SJCRH30 (cell line): ENCODE results near the gene SERPINB8. TPM values are rescaled to one million over a fixed set of nuclear protein-coding genes. Genes with fewer than 3 reads are reported as not detected.
A peak's percentile ranks its signal among the peaks of the same experiment; 100 is the strongest.

Experiments used
- DNase-seq, 2 experiments: peaks; one replicate each; pipeline ENCODE4 v3.0.0-alpha.2; 2015 to 2020
- H3K27ac ChIP-seq: fragments of 250-450 bp; sonication (Bioruptor Pico); 2 replicates; pipeline ENCODE4 v1.5.1; 2020; ENCODE audit warnings: mild to moderate bottlenecking, moderate library complexity
- H3K27me3 ChIP-seq: fragments of 250-450 bp; sonication (Bioruptor Pico); 2 replicates; pipeline ENCODE4 v1.5.1; 2020; ENCODE audit warnings: mild to moderate bottlenecking, moderate library complexity
- H3K36me3 ChIP-seq: fragments of 250-450 bp; sonication (Bioruptor Pico); 2 replicates; pipeline ENCODE4 v1.5.1; 2020; ENCODE audit warnings: mild to moderate bottlenecking, moderate library complexity
- H3K4me1 ChIP-seq: fragments of 250-450 bp; sonication (Bioruptor Pico); 2 replicates; pipeline ENCODE4 v1.5.1; 2020; ENCODE audit warnings: mild to moderate bottlenecking, moderate library complexity
- H3K4me3 ChIP-seq: fragments of 250-450 bp; sonication (Bioruptor Pico); 2 replicates; pipeline ENCODE4 v1.5.1; 2020; ENCODE audit warnings: mild to moderate bottlenecking, moderate library complexity
- H3K9me3 ChIP-seq: fragments of 250-450 bp; sonication (Bioruptor Pico); replicated peaks from 2 replicates; pipeline ENCODE4 v1.5.1; 2020; ENCODE audit warnings: mild to moderate bottlenecking, moderate library complexity
- total RNA-seq: library from RNA; depleted of rRNA; stranded (reverse); fragments of >200 nt; shearing (Covaris generic); gene quantifications from 2 replicates; pipeline ENCODE4 v1.2.3, GENCODE V29; 2014

Gene SERPINB8
- total RNA-seq, 1 experiment from 2014 or later: 1.6 TPM

DNA sequence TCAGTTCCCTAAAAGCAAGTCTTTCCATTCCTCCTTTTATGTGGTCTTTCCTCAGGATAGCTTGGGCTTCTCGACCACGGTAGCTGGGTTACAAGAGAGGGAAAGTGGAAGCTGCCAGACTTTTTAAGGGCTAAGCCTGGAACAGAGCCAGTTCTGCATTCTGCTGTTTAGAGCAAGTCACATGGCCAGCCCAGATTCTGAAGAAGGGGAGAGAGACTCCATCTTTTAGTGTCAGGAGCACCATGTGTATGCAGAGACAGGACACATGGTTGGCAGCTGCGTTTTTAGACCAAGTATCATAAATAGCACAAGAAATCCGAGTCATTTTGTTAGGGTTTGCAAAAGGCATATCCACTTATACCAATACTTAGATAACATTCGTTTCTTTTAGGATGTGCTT lies 16.1 kb upstream of the SERPINB8 start:
- Histone ChIP-seq H3K27ac (no peak overlapping the region), H3K4me1 (no peaks in the 10 kb centered on the region), H3K36me3 (no peaks in the 10 kb centered on the region), H3K27me3 (no peaks in the 10 kb centered on the region), H3K9me3 (no peaks in the 10 kb centered on the region), H3K4me3 (no peak overlapping the region)
- no peak for DNase-seq

GRCh38 chr18:63956755-63957154 lies 13.1 kb upstream of the SERPINB8 start:
- Histone ChIP-seq H3K27ac (no peak overlapping the region), H3K27me3 (no peaks in the 10 kb centered on the region), H3K4me1 (no peaks in the 10 kb centered on the region), H3K36me3 (no peaks in the 10 kb centered on the region), H3K4me3 (no peak overlapping the region), H3K9me3 (no peaks in the 10 kb centered on the region)
- no peak for DNase-seq

DNA sequence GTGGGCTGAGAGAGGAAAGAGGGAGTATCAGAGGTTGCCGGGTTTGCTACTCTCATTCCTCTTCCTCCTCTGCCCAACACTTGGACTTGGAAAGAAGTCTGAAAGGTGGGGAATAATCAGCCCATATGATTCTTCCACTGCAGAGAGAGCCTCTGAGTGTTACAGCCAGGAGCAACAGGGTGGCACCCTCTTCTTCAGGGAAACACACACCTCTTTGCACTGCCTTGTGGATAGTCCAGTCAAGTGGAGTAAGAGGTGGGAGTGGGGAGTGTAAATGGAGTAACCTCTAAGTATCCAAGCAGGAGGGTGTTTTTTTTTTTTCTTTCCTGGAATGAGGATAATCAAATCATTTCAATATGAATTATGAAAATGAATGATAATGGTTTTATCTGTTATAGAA lies 9.0 kb upstream of the SERPINB8 start:
- Histone ChIP-seq H3K4me1 (no peaks in the 10 kb centered on the region), H3K27me3 (no peaks in the 10 kb centered on the region), H3K36me3 (no peaks in the 10 kb centered on the region), H3K4me3 (no peak overlapping the region), H3K27ac (no peak overlapping the region), H3K9me3 (no peaks in the 10 kb centered on the region)
- no peak for DNase-seq

GRCh38 chr18:63961435-63961980 lies 8.4 kb upstream of the SERPINB8 start:
- no peaks in the 10 kb centered on the region for H3K4me1 ChIP-seq
- H3K36me3 ChIP-seq: no peaks in the 10 kb centered on the region
- H3K4me3 ChIP-seq: no peak overlapping the region
- DNase-seq: no peak
- H3K27ac ChIP-seq: no peak overlapping the region
- no peaks in the 10 kb centered on the region for H3K27me3 ChIP-seq
- H3K9me3 ChIP-seq: no peaks in the 10 kb centered on the region

GRCh38 chr18:63962137-63962536 lies 7.7 kb upstream of the SERPINB8 start:
- Histone ChIP-seq H3K27ac (no peak overlapping the region), H3K36me3 (no peaks in the 10 kb centered on the region), H3K4me3 (no peak overlapping the region), H3K4me1 (no peaks in the 10 kb centered on the region), H3K9me3 (no peaks in the 10 kb centered on the region), H3K27me3 (no peaks in the 10 kb centered on the region)
- no peak for DNase-seq

GRCh38 chr18:63963615-63964256 lies 6.1 kb upstream of the SERPINB8 start:
- no peaks in the 10 kb centered on the region for H3K27me3 ChIP-seq
- peak; percentile 20 to 50 for DNase-seq
- H3K27ac ChIP-seq: no peak overlapping the region
- H3K4me1 ChIP-seq: no peaks in the 10 kb centered on the region
- no peaks in the 10 kb centered on the region for H3K36me3 ChIP-seq
- no peaks in the 10 kb centered on the region for H3K9me3 ChIP-seq
- H3K4me3 ChIP-seq: no peak overlapping the region

GRCh38 chr18:63964908-63965307 lies 5.0 kb upstream of the SERPINB8 start:
- H3K4me3 ChIP-seq: no peak overlapping the region
- DNase-seq: no peak
- H3K27ac ChIP-seq: no peak overlapping the region
- no peaks in the 10 kb centered on the region for H3K4me1 ChIP-seq
- H3K9me3 ChIP-seq: no peaks in the 10 kb centered on the region
- H3K27me3 ChIP-seq: no peaks in the 10 kb centered on the region
- no peaks in the 10 kb centered on the region for H3K36me3 ChIP-seq

DNA sequence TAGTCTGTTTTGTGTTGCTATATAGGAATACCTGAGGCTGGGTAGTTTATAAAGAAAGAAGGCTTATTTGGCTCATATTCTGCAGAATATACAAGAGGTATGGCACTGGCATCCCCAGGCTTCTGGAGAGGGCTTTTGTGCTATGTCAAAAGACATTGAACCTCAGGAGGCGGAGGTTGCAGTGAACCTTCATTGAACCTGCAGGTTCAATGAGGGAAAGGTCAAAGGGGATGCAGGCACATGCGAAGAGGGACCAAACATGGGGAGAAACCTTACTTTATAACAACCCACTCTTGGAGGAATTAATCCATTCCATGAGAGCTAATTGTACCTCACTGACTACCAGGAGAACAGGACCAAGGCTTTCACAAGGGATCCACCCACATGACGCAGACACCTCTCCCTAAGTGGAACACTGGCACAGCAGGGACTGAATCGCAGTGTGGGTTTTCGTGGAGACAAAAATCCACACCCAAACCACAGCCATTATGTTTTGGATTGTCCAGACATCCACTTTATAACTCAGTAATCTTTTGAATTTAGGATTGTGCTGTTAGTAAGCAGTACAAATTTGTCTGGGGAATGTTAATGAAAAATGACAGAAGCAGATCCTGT lies 4.1 kb upstream of the SERPINB8 start:
- no peak overlapping the region for H3K27ac ChIP-seq
- H3K4me3 ChIP-seq: no peak overlapping the region
- no peaks in the 10 kb centered on the region for H3K36me3 ChIP-seq
- no peaks in the 10 kb centered on the region for H3K4me1 ChIP-seq
- H3K27me3 ChIP-seq: no peaks in the 10 kb centered on the region
- no peak for DNase-seq
- no peaks in the 10 kb centered on the region for H3K9me3 ChIP-seq

- Histone ChIP-seq H3K4me1 (no peaks in the 10 kb centered on the region), H3K27ac (peak overlapping the region; percentile 90), H3K27me3 (no peaks in the 10 kb centered on the region), H3K4me3 (peak overlapping the region; percentile 72), H3K9me3 (no peaks in the 10 kb centered on the region), H3K36me3 (no peaks in the 10 kb centered on the region)
- DNase-seq: peak; percentile 63 to 66
These were observed 926 bp downstream of the SERPINB8 start for GRCh38 chr18:63970809-63971205.

GRCh38 chr18:63971320-63972001 lies 1.6 kb downstream of the SERPINB8 start:
- Histone ChIP-seq H3K9me3 (no peaks in the 10 kb centered on the region), H3K27me3 (no peaks in the 10 kb centered on the region), H3K36me3 (no peaks in the 10 kb centered on the region), H3K4me3 (peak overlapping the region; percentile 72), H3K4me1 (no peaks in the 10 kb centered on the region), H3K27ac (peak overlapping the region; percentile 90)
- no peak for DNase-seq

- H3K4me3 ChIP-seq: no peak overlapping the region
- no peaks in the 10 kb centered on the region for H3K27me3 ChIP-seq
- no peak for DNase-seq
- no peak overlapping the region for H3K27ac ChIP-seq
- no peaks in the 10 kb centered on the region for H3K36me3 ChIP-seq
- no peaks in the 10 kb centered on the region for H3K4me1 ChIP-seq
- no peaks in the 10 kb centered on the region for H3K9me3 ChIP-seq
These were observed 2.1 kb downstream of the SERPINB8 start for GRCh38 chr18:63972002-63972376.

- DNase-seq: peak in 1 of 2 experiments; percentile 8
These were observed 5.1 kb downstream of the SERPINB8 start for GRCh38 chr18:63974991-63975390.

GRCh38 chr18:63975628-63976027 lies 5.7 kb downstream of the SERPINB8 start:
- DNase-seq: no peak
- Histone ChIP-seq H3K27me3 (no peaks in the 10 kb centered on the region), H3K36me3 (no peaks in the 10 kb centered on the region), H3K4me1 (no peaks in the 10 kb centered on the region), H3K27ac (no peak overlapping the region), H3K9me3 (no peaks in the 10 kb centered on the region), H3K4me3 (no peak overlapping the region)

More at GRCh38 chr18:63974991-63975390, 5.1 kb downstream of the SERPINB8 start:
- Histone ChIP-seq H3K27ac (no peak overlapping the region), H3K4me1 (no peaks in the 10 kb centered on the region), H3K4me3 (no peak overlapping the region), H3K9me3 (no peaks in the 10 kb centered on the region), H3K36me3 (no peaks in the 10 kb centered on the region), H3K27me3 (no peaks in the 10 kb centered on the region)

DNA sequence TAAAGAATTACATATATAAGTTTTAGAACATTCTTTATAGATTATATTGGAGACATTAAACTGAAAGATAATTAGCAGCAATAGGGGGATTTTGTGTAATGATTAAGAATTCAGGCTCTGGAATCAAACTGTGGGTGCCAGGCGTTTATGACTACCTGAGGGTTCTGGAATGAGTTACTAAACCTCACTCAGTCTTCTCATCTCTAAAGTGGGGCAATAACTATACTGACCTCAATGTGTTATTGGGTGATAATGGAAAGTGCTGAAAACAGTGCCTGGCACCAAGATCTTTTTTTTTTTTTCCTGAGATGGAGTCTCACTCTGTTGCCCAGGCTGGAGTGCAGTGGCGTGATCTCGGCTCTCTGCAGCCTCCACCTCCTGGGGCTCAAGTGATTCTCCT lies 7.2 kb downstream of the SERPINB8 start:
- Histone ChIP-seq H3K27me3 (no peaks in the 10 kb centered on the region), H3K27ac (no peak overlapping the region), H3K4me3 (no peak overlapping the region), H3K9me3 (no peaks in the 10 kb centered on the region), H3K4me1 (no peaks in the 10 kb centered on the region), H3K36me3 (no peaks in the 10 kb centered on the region)
- no peak for DNase-seq

DNA sequence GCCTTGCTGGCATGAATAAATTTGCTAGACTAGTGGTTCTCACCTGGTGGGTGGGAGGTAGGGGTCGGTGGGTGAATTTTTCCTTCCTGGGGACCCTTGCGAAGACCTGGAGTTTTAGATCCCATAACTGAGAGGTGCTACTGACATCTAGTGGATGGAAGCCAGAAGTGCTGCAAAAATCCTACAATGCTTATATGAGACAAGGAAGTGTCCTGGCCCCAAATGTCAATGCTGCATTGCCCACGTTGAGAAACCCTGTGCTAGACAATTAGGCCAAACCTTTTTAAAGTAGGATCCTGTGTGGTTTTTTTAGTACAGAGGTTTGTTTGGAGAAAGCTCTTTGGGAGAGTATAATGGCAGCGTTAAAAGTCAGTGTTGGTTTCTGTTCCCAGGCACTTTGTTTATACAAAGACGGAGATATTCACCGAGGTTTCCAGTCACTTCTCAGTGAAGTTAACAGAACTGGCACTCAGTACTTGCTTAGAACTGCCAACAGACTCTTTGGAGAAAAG lies 9.6 kb downstream of the SERPINB8 start:
- Histone ChIP-seq H3K4me1 (no peaks in the 10 kb centered on the region), H3K27ac (no peak overlapping the region), H3K27me3 (no peaks in the 10 kb centered on the region), H3K9me3 (no peaks in the 10 kb centered on the region), H3K4me3 (no peak overlapping the region), H3K36me3 (no peaks in the 10 kb centered on the region)
- peak in 1 of 2 experiments; percentile 60 for DNase-seq
